Kidney tubule cell (primary cell): Measurements from ENCODE around the gene SH3GL3.

Source experiments
- DNase-seq: peaks from one replicate; pipeline ENCODE4 v3.0.0-alpha.2; 2018; ENCODE audit warnings: low spot score

SH3GL3 gene

DNA sequence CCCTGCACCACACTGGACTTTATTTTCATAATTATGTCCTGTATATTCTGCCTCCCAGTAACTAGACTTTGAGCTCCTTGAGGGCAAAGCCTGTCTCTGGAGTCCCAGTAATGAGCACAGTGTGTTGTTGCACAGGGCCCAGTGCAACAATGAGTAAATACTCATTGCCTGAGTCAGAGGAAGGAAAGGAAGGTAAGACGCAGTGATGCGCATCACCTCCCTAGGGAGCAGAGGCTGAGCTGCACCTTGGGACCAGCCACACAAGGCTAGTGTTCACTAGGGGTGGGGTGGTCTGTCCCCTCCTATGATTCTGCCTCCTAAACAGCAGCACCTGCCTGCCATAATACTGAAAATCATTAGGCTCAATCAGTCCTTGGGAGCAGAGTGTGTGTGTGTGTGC lies 120.2 kb downstream of the SH3GL3 start:
- peak; percentile 41 for DNase-seq

DNA sequence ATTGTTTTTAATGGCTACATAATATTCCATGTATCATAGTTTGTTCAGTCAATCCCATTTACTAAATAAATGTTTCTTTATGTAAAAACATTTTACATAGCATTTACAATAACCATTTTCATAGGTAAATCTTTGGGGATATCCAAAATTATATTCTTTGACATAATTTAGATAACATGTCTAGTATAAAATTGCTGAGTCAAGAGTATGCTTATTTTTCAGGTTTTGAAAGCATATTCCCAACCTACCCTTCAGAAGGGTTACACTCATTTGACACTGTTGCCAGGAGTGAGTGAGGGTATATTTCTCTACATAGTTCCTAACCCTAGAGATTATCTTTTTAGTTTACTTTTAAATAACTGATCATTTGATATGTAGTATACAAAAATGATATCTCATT lies 122.2 kb downstream of the SH3GL3 start:
- no peak for DNase-seq

DNA sequence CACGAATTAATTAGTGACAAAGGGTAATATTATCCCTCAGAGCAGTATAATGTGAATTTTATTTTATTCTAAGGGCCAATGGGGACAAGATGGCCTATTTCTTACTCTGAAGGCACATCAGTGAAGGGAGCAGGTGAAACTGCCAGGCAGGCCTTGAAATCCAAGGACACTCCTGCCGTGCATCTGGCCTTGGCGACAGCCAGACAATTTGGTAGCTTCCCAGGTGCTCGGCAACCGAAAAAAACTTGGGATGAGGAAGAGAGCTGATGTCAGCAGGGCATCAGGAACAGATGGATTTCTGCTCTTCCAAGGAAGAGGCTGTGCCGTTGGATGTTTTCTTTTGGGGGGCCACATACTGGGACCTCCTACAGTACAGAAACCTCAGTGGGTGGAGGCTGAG lies 123.6 kb downstream of the SH3GL3 start:
- DNase-seq = no peak

DNA sequence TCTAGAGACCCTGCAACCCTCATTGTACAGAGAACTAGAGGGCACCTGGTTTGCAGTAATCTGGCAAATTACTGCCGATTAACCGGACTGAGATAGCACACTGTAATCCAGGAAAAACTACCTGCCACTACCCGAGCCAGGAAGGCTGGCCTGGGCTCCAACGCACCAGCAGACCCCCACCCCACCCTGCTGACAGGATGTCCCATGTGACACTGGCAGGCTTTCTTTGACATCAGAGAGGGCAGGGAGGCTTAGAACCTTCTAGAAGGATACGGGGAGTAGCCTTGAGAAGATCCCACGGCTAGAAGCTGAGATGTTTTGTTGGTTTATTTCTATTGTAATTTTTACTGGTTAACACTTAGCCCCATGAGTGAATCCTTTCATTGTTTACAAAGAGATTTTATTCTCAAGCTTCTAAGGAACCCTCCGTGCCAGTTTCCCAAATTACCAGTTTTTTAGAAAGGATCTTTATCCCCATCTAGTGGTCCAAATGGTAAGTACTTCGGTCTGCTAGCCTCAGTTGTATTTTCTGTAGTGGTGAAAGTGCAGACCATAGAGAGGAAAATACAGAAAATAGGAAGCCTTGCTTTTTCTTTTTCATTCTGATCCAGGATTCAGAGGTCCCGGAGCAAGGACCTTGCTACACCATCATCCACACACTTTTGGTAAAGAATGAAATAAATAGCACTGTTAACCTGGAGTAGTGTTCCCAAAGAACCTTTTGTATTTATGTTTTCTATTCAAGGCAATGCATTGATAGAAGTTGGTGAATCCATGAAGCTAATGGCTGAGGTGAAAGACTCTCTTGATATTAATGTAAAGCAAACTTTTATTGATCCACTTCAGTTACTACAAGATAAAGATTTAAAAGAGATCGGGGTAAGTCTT lies 124.9 kb downstream of the SH3GL3 start:
- peak; percentile 36 for DNase-seq

DNA sequence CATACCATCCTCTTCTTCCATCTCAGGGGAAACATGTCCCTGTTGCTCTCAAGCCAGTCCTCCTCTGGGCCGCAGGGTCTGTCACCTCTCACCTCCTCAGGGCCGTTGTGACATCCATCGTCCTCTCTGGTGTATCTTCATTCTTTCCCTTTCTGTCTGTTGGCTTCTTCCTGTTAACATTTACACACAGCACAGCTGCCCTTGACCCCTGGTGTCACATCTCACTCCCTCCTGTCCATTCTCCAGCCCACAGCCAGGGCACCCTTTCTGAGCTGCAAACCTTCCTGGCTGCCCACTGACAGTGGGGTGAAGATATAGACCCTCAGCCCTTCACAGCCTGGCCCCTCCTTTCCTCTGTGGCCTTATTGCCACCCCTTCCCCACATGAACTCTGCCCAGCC lies 127.2 kb downstream of the SH3GL3 start:
- no peak for DNase-seq

DNA sequence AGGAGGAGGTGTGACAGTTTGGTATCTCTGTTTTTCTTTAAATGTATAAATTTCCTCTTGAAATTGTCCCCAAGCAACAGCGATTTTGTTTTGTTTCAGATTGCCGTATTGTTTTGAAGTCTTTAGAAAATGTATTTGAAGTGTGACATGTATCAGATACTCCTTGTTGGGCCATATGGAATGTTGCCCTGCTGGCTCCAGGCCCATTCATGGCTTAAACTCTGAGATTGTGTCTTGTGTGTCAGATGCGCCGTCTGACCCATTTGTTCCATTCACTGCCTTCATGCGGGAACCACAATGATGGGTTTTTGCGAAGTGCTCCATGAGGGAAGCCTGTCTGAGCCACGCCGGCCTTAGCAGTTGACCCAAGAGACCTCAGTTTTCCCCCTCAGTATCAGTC lies 131.6 kb downstream of the SH3GL3 start:
- no peak for DNase-seq

DNA sequence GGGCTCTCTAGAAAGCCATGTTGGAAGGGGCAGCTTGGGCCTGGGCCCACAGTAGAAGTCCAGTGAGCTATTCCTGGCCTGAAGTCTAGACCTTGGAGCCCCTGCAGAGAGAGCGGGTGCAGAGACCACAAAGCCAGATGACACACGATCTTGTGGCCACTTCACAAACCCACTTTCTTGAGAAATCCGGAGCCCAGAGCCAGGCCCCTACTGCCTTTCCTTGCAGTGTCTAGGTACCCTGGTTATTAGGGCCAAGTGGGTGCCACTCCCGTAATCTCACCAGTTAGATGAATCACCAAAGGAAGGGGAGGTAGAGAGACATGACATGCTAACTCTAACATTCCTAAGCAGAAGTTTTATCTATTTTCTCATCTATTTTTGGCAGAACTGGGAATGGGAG lies 134.2 kb downstream of the SH3GL3 start:
- no peak for DNase-seq

DNA sequence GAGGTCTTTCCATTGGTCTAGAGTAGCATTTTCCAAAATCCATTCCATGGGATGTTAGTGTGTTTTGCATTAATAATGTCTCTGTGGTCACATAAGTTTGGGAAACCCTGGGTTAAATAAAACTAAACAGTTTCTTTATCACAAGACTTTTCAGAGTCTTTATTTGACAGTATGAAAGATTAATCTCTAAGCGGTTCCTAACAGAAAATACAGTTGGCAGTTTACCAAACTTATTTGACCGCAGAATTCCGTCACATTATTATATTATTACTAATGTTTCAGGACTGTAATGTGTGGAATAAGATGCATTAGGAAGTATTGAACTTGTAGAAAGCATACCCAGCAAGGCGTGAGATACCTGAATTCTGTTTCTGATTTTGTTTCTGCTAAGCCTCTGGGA lies 135.2 kb downstream of the SH3GL3 start:
- DNase-seq = peak; percentile 16

DNA sequence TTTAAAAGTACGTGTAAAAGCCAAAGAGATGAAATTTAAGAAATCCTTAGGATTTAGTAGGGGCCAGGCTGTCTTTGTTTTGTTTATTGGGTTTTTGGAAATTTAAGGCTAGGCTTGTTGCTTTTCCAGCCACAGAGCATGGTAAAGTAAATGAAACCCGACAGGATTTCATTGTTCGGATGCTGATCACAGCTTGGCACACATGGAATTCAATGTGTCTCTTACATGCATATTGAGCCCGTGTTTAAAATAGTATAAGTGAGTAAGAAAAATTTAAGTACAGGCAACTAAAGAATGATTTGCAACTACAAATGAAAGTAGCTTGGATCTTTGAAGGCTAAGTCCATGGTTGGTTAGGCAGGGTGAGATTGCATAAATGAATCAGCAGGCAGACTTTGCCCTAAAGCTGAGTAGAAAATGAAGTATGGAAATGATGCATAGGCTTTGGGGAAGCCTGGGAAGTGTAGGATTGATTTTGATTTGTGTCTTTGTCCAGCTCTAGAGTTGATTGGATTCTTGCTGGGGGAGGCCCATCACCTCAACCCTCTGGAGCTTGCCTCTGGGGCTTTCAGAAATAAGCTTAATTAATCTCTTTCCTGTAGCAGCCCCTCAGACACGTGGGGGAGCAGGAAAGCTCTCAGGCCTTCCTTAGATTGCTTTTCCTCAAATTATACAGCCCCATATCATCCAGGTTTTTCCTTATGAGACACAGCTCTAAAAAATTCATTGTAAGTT lies 138.6 kb downstream of the SH3GL3 start:
- peak; percentile 59 for DNase-seq

DNA sequence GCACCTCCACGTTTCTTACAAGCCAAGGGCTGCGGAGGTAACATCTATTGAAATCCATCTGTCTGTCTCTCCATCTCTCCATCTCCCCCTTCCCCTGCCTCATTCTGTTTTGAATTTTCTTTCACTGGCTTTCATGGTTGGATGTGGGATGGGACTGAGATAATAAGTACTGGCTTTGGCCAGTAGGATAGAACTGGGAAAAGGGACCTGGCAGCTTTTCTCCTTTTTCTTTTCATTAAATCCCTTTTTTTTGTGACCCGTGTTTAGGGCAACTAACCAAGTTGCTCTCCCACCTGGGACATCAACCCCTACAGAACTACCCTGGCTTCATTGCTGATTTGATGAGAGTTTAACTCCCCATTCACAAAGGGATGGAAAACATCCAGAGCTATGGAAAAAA lies 139.9 kb downstream of the SH3GL3 start:
- DNase-seq = no peak

DNA sequence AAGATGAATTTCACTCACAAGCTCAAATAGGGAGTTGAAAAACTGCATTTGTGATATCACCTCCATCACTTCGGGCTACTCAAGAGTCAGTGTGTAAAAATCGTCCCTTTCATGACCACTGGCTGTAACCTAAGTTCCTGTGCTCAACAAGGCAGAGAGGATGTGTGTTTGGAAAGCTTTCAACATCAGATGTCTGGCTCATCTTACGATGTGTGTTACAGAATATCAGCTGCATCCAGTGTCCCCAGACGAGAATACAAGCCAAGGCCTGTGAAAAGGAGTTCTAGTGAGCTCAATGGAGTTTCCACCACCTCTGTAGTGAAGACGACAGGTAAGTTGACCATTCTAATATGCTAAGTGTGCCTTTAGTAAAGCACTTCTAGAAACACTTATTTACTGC lies 141.3 kb downstream of the SH3GL3 start:
- no peak for DNase-seq

DNA sequence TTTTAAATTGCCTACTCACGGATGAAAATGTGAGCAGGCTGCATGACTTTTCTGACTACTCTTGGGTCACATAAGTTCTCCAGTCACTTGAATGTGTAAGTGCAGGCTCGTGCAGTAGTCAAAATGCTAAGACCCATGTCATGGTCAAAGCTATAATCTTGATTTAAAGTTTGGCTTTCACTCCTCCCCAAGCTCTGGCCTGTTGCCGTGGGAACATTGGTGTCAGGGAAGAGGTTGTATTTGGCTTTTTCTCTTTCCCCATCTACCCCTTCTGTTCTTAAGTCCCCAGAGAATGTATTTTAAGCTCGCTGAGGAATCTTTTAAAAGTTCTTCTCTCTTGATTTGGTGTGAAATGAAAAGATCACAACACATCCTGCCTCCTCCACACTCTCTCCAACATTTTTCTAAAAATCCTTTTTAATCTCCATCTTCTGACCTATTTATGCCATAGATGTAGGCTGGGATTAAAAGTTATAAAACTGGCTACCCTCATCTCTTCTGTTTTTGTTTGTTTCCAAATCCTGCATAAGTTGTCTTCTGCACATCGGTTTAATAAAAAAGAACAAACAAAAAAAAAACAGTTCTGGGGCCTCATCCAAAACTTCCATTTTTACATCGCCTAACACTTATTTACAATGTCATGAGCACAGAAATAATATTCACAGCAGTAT lies 145.4 kb downstream of the SH3GL3 start:
- no peak for DNase-seq

DNA sequence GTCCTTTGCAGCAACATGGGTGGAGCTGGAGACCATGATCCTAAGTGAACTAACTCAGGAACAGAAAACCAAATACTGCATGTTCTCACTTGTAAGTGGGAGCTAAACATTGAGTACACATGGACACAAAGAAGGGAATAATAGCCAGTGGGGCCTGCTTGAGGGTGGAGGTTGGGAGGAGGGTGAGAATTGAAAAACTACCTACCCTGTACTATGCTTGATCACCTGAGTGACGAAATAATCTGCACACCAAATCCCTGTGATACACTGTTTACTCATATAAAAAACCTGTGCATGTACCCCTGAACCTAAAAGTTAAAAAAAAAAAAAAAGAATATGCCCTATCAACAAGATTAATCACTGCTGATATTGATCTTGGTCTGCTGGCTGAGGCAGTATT lies 148.1 kb downstream of the SH3GL3 start:
- DNase-seq = no peak

DNA sequence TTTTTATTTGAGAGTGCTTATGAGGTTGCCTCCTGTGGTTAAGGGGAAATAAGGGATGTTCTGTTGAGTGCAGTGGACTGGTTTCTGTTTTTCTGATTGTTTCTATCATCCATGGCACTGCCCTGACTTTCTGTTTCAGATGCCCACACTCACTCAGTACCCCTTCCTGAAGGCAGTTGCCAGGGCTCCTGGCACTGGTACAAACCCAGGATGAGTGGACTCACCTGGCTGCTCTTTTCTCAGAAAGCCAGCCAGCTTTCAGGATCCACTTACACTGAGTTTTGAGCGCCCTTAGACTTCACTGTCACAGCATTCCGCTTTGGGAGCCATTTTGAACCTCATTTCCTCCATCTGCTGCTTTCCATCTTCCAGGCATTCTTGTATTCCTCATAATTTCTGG lies 150.9 kb downstream of the SH3GL3 start:
- no peak for DNase-seq

DNA sequence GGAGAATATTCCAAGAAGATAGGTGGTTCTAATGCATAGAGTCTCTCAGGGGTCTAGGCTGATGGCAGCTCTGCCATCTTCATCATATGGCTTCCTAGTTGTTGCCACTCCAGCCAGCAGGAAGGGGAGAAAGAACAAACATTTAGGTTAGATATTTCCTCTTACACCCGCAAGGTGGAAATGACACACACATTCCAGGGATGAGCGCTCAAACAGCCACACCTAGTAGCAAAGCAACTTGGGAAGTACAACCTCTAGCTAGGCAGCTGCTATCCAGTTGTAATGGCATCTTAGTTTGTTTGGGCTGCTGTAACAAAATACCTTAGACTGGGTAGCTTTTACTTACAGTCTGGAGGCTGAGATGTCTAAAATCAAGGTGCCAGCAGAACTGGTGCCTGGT lies 154.9 kb downstream of the SH3GL3 start:
- DNase-seq = peak; percentile 88

DNA sequence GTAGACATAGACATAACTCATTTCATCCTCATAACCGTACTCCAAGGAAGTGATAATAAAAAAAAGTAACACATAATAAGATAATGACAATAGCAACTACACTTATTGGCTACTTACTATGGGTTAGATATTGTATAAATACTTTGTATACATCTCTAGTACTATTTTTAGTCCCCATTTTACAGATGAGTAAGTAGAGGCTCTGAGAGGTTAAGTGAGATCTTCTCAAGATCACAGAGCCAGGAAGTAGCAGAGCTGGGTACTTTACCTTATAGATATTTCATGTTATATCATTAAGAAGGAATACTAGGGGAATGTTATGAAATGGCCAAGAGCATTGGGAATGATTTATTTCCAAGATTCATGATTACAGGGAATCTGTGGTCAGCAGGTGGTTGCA lies 157.4 kb downstream of the SH3GL3 start:
- DNase-seq = no peak

DNA sequence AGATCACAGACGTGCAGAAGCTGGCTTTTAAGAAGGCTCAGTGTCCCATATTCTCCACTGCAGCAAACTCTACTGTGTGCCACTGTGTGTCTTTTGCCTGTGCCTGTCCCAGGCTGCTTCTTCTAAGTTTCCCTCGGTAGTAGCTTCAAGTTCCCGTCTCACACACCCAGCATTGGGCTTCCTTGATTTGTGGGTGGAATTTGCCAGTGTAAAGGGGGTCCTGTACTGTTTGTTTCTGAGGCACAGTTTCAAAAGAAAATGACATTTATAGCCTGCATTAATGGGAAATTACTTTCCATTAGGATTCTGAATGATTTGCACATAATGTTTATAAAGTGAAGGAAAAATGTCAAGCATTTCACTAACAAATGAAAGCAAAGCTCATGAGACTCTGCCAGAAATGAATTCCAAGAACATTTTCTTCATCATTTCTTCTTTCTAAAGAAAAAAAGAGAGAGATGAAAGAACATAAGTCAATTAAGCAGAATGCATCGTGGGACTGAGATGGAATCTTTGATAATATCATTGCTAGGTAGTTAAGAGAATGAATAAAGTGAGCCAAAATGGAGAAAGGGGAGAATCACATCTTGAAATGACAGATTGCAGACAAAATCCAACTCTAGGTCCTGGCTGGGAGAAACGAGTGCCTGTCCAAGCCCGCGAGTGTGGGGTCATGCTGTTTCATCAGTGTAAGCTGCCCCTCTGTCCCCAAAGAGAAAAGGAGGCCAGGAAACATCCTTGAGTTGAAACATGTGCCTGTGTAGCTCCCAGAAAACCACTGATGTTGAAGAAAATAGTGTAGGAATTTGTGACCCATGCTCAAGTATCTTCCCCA lies 158.2 kb downstream of the SH3GL3 start:
- no peak for DNase-seq

DNA sequence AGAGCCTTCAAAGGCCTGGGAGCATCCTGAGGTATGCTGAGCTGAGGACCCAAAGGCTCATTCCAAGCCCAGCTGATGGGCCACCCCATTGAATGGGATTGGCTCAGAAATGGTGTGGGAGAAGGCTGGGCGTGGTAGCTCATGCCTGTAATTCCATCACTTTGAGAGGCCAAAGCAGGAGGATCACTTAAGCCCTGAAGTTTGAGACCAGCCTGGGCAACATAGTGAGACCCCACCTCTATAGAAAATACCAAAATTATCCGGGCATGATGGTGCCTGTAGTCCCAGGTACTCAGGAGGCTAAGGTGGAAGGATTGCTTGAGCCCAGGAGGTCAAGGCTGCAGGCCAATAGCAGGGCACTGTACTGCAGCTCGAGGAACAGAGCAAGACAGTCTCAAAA lies 163.0 kb downstream of the SH3GL3 start:
- no peak for DNase-seq

DNA sequence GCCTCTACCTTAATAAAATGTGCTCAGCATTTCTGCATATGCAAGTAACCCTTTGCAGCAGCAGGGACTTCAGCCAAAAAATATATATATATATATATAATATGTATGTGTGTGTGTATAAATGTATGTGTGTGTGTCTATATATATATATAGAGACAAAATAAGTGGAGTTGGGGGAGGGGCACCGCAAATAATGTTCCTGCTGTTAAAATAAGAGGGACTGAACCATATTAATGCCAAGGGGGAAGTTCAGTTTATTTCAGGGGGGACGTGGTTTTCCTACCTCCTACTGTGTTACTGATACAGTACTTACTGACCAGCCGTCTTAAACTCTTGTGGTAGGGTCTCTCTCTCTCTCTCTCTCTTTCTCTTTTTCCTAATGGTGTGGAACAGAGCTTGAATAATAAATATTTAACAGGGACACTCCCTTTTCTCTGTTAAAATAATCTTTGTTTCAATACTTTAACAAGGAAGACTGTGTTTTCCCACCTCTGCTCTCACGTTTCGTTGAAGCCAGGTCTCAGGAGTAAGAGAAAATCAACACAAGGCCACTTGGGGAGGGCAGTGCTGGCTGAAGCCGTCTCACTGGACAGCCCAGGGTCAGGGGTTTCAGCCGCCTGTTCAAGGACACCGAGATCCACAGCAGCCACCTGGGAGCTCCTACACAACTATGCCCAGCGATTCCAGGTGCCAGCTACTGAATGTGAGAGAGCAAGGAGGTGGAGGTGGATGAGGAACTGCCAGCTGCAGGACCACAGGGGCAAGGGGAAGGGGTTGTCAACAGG lies 164.0 kb downstream of the SH3GL3 start:
- no peak for DNase-seq

DNA sequence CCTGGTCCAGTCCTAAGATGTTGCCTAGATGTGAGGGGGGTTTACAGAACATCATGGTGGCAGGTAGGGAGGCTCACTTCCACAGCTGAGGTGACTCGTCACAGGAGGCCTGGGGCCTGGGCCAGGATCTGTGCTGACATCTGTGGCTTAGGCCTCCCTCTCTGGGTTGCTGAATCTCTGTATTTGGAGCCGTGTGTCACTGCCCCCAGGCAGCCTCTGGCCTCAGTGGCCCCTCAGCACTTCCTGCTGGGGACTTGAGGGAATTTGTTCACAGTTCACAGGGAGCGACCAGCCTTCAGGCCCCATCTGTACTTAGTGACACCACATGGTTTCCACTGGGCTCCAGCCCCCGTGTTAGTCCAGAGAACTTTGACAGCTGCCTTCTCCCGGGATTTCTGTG lies 165.1 kb downstream of the SH3GL3 start:
- DNase-seq = peak; percentile 33
